ENCODE measurements around the gene SPEF1. TPM values are rescaled to one million over a fixed set of nuclear protein-coding genes. Genes with fewer than 3 reads are reported as not detected.

The SPEF1 gene
- total and polyA plus RNA-seq, 2 of the 13 experiments (the other 11 are each of a cell fraction or from before 2014, with no cell fraction given), result 0.11 to 0.27 TPM

- TF ChIP-seq, protein P1, sequence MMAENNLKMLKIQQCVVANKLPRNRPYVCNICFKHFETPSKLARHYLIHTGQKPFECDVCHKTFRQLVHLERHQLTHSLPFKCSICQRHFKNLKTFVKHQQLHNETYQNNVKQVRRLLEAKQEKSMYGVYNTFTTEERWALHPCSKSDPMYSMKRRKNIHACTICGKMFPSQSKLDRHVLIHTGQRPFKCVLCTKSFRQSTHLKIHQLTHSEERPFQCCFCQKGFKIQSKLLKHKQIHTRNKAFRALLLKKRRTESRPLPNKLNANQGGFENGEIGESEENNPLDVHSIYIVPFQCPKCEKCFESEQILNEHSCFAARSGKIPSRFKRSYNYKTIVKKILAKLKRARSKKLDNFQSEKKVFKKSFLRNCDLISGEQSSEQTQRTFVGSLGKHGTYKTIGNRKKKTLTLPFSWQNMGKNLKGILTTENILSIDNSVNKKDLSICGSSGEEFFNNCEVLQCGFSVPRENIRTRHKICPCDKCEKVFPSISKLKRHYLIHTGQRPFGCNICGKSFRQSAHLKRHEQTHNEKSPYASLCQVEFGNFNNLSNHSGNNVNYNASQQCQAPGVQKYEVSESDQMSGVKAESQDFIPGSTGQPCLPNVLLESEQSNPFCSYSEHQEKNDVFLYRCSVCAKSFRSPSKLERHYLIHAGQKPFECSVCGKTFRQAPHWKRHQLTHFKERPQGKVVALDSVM (CRISPR knock-in tag; IDR thresholded peaks at IDR 0.05), result peak; percentile 80
- TF ChIP-seq PAF1 (CRISPR knock-in tag; IDR thresholded peaks at IDR 0.05) (no peak), EZH2 (conservative IDR thresholded peaks at IDR 0.05; ENCODE audit: low read depth, low read length) (no peak), ZNF101 (CRISPR knock-in tag; IDR thresholded peaks at IDR 0.05; ENCODE audit: borderline replicate concordance, low read depth) (0 out of 2 replicates have a peak, but pooled peaks have one; percentile 75), HOXA5 (CRISPR knock-in tag; IDR thresholded peaks at IDR 0.05) (peak; percentile 41), ZNF737 (CRISPR knock-in tag; IDR thresholded peaks at IDR 0.05; ENCODE audit: borderline replicate concordance) (no peak), DNMT1 (CRISPR knock-in tag; IDR thresholded peaks at IDR 0.05) (no peak), ZNF251 (CRISPR knock-in tag; IDR thresholded peaks at IDR 0.05) (no peak), PRPF4 (IDR thresholded peaks at IDR 0.05; ENCODE audit: low read depth, low read length, poor library complexity, severe bottlenecking) (no peak), MTF1 (CRISPR knock-in tag; IDR thresholded peaks at IDR 0.05) (no peak), ZMYM3 (CRISPR knock-in tag; IDR thresholded peaks at IDR 0.05) (peak; percentile 100), ZHX2 (IDR thresholded peaks at IDR 0.05; ENCODE audit: low read depth) (peak; percentile 48; the same call in 1 of the 2 replicates), ZHX2 (CRISPR knock-in tag; IDR thresholded peaks at IDR 0.05; ENCODE audit: borderline replicate concordance) (no peak), ZNF563 (CRISPR knock-in tag; IDR thresholded peaks at IDR 0.05) (no peak; the same call in 1 of the 2 replicates), ZFP82 (CRISPR knock-in tag; IDR thresholded peaks at IDR 0.05; ENCODE audit: borderline replicate concordance) (0 out of 2 replicates have a peak, but pooled peaks have one; percentile 35), IKZF4 (CRISPR knock-in tag; IDR thresholded peaks at IDR 0.05; ENCODE audit: borderline replicate concordance, low read depth, not compliant biosample characterization) (no peak), ARNT (IDR thresholded peaks at IDR 0.05) (no peak)
- TF ChIP-seq, protein P2, sequence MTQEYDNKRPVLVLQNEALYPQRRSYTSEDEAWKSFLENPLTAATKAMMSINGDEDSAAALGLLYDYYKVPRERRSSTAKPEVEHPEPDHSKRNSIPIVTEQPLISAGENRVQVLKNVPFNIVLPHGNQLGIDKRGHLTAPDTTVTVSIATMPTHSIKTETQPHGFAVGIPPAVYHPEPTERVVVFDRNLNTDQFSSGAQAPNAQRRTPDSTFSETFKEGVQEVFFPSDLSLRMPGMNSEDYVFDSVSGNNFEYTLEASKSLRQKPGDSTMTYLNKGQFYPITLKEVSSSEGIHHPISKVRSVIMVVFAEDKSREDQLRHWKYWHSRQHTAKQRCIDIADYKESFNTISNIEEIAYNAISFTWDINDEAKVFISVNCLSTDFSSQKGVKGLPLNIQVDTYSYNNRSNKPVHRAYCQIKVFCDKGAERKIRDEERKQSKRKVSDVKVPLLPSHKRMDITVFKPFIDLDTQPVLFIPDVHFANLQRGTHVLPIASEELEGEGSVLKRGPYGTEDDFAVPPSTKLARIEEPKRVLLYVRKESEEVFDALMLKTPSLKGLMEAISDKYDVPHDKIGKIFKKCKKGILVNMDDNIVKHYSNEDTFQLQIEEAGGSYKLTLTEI (CRISPR knock-in tag; conservative IDR thresholded peaks at IDR 0.05), result no peak
- TF ChIP-seq, protein P3, sequence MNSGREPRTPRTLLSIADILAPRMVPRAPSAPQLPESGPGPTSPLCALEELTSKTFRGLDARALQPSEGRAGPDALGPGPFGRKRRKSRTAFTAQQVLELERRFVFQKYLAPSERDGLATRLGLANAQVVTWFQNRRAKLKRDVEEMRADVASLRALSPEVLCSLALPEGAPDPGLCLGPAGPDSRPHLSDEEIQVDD (CRISPR knock-in tag; IDR thresholded peaks at IDR 0.05; ENCODE audit: borderline replicate concordance), result no peak
Measured at GRCh38 chr20:3795511-3796468, 14.5 kb upstream of the SPEF1 start, which contains the start of gene CDC25B (continued).
